GM15510 (cell line): ENCODE measurements around the gene SLC28A1.

Experiments
- POLR2A ChIP-seq: IDR thresholded peaks from 3 replicates; pipeline ENCODE4 v1.6.1; 2011; ENCODE audit warnings: borderline replicate concordance; ENCODE audit not compliant: insufficient read length; ENCODE audit errors: extremely low read depth

Gene SLC28A1

GRCh38 chr15:84911879-84912660 is 27.6 kb downstream of the SLC28A1 start:
- no peak for TF ChIP-seq POLR2A

GRCh38 chr15:84913360-84913723 is 28.9 kb downstream of the SLC28A1 start:
- TF ChIP-seq POLR2A, result no peak

GRCh38 chr15:84914351-84914750 is 29.9 kb downstream of the SLC28A1 start:
- TF ChIP-seq POLR2A, result no peak

GRCh38 chr15:84914909-84915605 is 30.6 kb downstream of the SLC28A1 start:
- no peak for TF ChIP-seq POLR2A

- TF ChIP-seq POLR2A, result no peak
Observed at GRCh38 chr15:84915606-84915958, 31.1 kb downstream of the SLC28A1 start.

- TF ChIP-seq POLR2A, result no peak
Observed at GRCh38 chr15:84917452-84917851, 33.0 kb downstream of the SLC28A1 start.

GRCh38 chr15:84919106-84919667 is 34.7 kb downstream of the SLC28A1 start:
- TF ChIP-seq POLR2A, result no peak

GRCh38 chr15:84921121-84921520 is 36.7 kb downstream of the SLC28A1 start:
- no peak for TF ChIP-seq POLR2A

GRCh38 chr15:84922530-84922929 is 38.1 kb downstream of the SLC28A1 start:
- no peak for TF ChIP-seq POLR2A

- no peak for TF ChIP-seq POLR2A
Observed at GRCh38 chr15:84924077-84924731, 39.7 kb downstream of the SLC28A1 start.

GRCh38 chr15:84925906-84926305 is 41.4 kb downstream of the SLC28A1 start:
- TF ChIP-seq POLR2A, result no peak

GRCh38 chr15:84926491-84927230 is 42.2 kb downstream of the SLC28A1 start:
- TF ChIP-seq POLR2A, result no peak

- TF ChIP-seq POLR2A, result no peak
Observed at GRCh38 chr15:84928843-84929168, 44.3 kb downstream of the SLC28A1 start.

- TF ChIP-seq POLR2A, result no peak
Observed at GRCh38 chr15:84929795-84930603, 45.5 kb downstream of the SLC28A1 start.
